ENCODE results near the gene COA4. TPM values are rescaled to one million over a fixed set of nuclear protein-coding genes. Genes with fewer than 3 reads are reported as not detected.

COA4 gene
- 10 to 100 TPM; 27.2 to 77.4 (median 47.5) TPM for total RNA-seq

DNA sequence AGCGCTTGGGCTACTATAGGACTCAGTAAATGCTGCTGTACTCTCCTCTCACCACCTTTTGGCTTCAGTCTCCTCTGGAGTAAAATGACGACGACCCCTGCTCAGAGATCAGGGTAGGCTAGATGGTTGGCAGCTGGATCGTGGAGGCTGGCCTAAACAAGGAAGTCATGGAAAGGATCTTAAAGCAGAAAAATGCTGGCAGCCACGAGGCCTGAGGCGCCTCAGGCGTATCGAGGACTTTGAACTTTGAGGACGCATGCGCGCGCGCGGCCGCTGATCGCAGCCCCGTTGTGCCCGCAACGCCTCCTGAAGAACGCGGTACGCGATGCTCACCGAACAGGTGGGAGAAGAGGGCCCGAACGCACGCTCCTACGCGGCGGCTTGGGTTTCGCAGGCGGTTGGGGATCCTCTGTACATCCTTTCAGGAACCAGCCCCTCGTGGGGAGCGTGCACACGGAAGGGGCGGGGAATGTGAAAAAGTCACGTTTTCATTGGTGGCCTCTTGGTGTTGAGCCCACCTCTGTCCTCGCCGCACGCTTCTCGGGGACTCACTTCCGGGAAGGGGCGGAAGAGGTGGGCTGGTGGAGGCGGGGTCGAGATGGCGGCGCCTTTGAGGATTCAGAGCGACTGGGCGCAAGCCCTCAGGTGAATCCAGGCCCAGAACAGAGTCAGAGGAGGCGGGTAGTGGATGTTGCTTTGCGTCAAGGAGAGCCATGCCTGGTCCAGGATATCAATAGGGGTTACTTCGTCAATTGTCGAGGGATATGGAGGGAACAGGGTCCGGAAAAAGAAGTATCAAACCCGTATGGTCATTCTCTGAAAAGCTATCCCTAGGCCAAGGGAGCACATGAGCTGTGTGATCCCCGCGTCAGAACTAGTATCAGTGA is at the start of gene COA4, which contains the start of gene PAAF1:
Gene COA4 (minus strand): TSS at position 423 of the 887 bp plus-strand sequence. CDS start 3,468 bp downstream, outside the sequence.
Gene PAAF1 (plus strand): TSS at position 576 of the 887 bp plus-strand sequence. CDS start 23 bp downstream, at position 599.
- DNase-seq (peak; percentile 94), ATAC-seq (ENCODE audit: low FRiP score in 2 of 2) (peak; percentile 99)
- peak in 1 of 4 donors; percentile 58 for TF ChIP-seq EP300 (IDR thresholded peaks at IDR 0.05)
- peak in 2 of 4 donors; percentile 54 to 73 for TF ChIP-seq POLR2A (IDR thresholded peaks at IDR 0.05)
- TF ChIP-seq, protein P1, sequence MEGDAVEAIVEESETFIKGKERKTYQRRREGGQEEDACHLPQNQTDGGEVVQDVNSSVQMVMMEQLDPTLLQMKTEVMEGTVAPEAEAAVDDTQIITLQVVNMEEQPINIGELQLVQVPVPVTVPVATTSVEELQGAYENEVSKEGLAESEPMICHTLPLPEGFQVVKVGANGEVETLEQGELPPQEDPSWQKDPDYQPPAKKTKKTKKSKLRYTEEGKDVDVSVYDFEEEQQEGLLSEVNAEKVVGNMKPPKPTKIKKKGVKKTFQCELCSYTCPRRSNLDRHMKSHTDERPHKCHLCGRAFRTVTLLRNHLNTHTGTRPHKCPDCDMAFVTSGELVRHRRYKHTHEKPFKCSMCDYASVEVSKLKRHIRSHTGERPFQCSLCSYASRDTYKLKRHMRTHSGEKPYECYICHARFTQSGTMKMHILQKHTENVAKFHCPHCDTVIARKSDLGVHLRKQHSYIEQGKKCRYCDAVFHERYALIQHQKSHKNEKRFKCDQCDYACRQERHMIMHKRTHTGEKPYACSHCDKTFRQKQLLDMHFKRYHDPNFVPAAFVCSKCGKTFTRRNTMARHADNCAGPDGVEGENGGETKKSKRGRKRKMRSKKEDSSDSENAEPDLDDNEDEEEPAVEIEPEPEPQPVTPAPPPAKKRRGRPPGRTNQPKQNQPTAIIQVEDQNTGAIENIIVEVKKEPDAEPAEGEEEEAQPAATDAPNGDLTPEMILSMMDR (IDR thresholded peaks at IDR 0.05), result no peak
- TF ChIP-seq POLR2AphosphoS5 (IDR thresholded peaks at IDR 0.05), result peak; percentile 62 to 73
- Histone ChIP-seq H3K27ac (peak within 1 kb of the TSS; percentile 79 to 84 (median 81)), H3K27me3 (no peaks in the 10 kb centered on the region), H3K4me3 (peak within 1 kb of the TSS; percentile 68 to 94 (median 81)), H3K9me3 (no peaks in the 10 kb centered on the region), H3K36me3 (peaks cover 0 to 24% (median 14%) of the 10 kb centered on the region in 4 donors), H3K4me1 (peaks cover 16 to 30% (median 21%) of the 10 kb centered on the region in 4 donors)
- 0% methylated on average over 22 to 56 of the region's 57 CpGs for WGBS, 2 donors

DNA sequence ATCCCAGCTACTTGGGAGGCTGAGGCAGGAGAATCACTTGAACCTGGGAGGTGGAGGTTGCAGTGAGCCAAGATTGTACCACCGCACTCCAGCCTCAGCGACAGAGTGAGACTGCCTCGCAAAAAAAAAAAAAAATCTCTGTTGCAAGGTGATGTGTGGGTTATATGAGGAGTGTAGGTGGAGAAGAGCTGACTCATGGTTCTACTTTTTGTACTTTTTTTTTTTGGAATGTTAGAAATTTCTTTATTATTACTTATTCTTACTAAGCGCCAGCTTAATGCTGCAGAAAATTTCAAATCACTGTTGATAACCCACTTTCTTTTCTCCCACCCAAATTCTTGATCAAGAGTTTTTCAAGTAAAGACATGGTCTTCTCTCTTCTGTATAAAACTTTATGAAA is 44.5 kb upstream of the COA4 start:
- H3K27me3 ChIP-seq, result no peaks in the 10 kb centered on the region
- ATAC-seq (ENCODE audit: low FRiP score in 2 of 2) (no peak), DNase-seq (no peak)
- no peak overlapping the region for H3K27ac ChIP-seq
- TF ChIP-seq EP300 (IDR thresholded peaks at IDR 0.05) (no peak), POLR2A (IDR thresholded peaks at IDR 0.05) (no peak), POLR2AphosphoS5 (IDR thresholded peaks at IDR 0.05) (no peak)
- TF ChIP-seq, protein P1 (IDR thresholded peaks at IDR 0.05), result no peak
- H3K36me3 ChIP-seq, result peaks cover 9 to 88% (median 42%) of the 10 kb centered on the region in 4 donors
- H3K4me1 ChIP-seq, result no peaks in the 10 kb centered on the region
- no peak overlapping the region for H3K4me3 ChIP-seq
- WGBS, 2 donors, result 95% methylated on average over 4 of the region's 4 CpGs
- no peaks in the 10 kb centered on the region for H3K9me3 ChIP-seq

DNA sequence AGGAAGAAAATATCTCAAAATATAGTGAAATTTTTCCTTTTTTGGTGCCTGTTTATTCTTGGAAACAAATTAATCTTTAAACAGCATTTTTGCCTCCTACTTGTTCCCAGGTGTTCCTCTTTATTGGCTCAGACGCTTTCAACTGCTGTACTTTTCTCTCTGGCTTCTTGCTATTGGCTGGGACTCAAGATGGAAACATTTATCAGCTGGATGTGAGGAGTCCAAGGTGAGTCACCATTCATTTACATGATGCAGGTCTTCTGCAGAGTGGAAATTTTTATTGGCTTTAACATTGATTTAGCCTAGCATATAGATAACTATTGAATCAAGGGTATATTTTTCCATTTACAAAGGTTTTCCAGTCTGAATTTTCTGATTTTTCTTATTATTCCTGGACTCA is 39.8 kb upstream of the COA4 start:
- TF ChIP-seq, protein P1 (IDR thresholded peaks at IDR 0.05), result no peak
- TF ChIP-seq EP300 (IDR thresholded peaks at IDR 0.05), result no peak
- TF ChIP-seq POLR2A (IDR thresholded peaks at IDR 0.05), result no peak
- TF ChIP-seq POLR2AphosphoS5 (IDR thresholded peaks at IDR 0.05), result no peak
- WGBS, 2 donors, result 79 to 84% methylated on average over 1 of the region's 1 CpG
- Histone ChIP-seq H3K4me1 (no peaks in the 10 kb centered on the region), H3K27ac (no peak overlapping the region), H3K4me3 (no peak overlapping the region), H3K27me3 (no peaks in the 10 kb centered on the region), H3K9me3 (no peaks in the 10 kb centered on the region), H3K36me3 (peaks cover 12 to 94% (median 61%) of the 10 kb centered on the region in 4 donors)
- ATAC-seq (ENCODE audit: low FRiP score in 2 of 2) (no peak), DNase-seq (no peak)

DNA sequence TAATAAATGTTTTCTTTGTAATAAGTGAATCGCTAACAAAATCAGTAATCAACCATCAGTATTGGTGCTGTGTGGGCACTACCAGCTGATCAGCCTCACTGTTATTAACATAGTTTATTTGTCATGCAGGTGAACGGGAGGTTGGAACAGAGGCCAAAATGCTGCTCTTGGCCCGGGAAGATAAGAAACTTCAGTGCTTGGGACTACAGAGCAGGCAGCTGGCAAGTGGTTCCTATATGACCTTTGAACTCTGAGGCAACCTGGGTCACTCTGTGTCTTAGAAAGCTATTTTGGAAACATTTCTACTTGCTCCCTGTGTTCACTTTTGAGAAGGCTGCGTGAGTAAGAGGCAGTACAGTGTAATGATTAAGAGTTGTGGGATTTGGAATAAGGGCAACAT is 37.6 kb upstream of the COA4 start:
- Histone ChIP-seq H3K27me3 (no peaks in the 10 kb centered on the region), H3K27ac (no peak overlapping the region), H3K36me3 (peaks cover 10 to 92% (median 59%) of the 10 kb centered on the region in 4 donors), H3K4me1 (no peaks in the 10 kb centered on the region), H3K4me3 (no peak overlapping the region), H3K9me3 (no peaks in the 10 kb centered on the region)
- TF ChIP-seq, protein P1 (IDR thresholded peaks at IDR 0.05), result no peak
- TF ChIP-seq POLR2A (IDR thresholded peaks at IDR 0.05) (no peak), EP300 (IDR thresholded peaks at IDR 0.05) (no peak)
- no peak for ATAC-seq (ENCODE audit: low FRiP score in 2 of 2)
- WGBS, 2 donors, result 80 to 92% methylated on average over 4 of the region's 4 CpGs
- DNase-seq, result no peak

Data from upper lobe of left lung (tissue), 6 donors.